HepG2 (cell line): ENCODE data around the gene PTPN12. TPM values are rescaled to one million over a fixed set of nuclear protein-coding genes. Genes with fewer than 3 reads are reported as not detected.
A peak's percentile ranks its signal among the peaks of the same experiment; 100 is the strongest.

Experiments used
- ATF5 ChIP-seq: sonication (generic); formaldehyde crosslinking; IDR thresholded peaks from 2 replicates; pipeline ENCODE4 v1.4.0; 2020; ENCODE audit warnings: mild to moderate bottlenecking, low read depth, missing genetic modification reagents
- FOXP4 ChIP-seq: sonication (generic); formaldehyde crosslinking; IDR thresholded peaks from 2 replicates; pipeline ENCODE4 v1.4.0; 2020; ENCODE audit warnings: missing genetic modification reagents
- GATA4 ChIP-seq: sonication (generic); IDR thresholded peaks from 2 replicates; pipeline ENCODE4 v1.6.1; 2016; ENCODE audit warnings: antibody characterized with exemption, low read depth, borderline replicate concordance
- GATAD2A ChIP-seq: IDR thresholded peaks from 2 replicates; pipeline ENCODE4 v1.6.1; 2016
- IKZF4 ChIP-seq: sonication (generic); formaldehyde crosslinking; IDR thresholded peaks from 2 replicates; pipeline ENCODE4 v1.5.1; 2020; ENCODE audit warnings: borderline replicate concordance, mild to moderate bottlenecking, low read depth, missing genetic modification reagents; ENCODE audit errors: not compliant biosample characterization
- KDM2A ChIP-seq: sonication (generic); formaldehyde crosslinking; IDR thresholded peaks from 2 replicates; pipeline ENCODE4 v1.4.0; 2020; ENCODE audit warnings: low read depth, missing genetic modification reagents, borderline replicate concordance
- LCORL ChIP-seq, 2 experiments: fragments of 450-650 bp in 1 of 2; sonication (generic) in 1 of 2; formaldehyde crosslinking in 1 of 2; IDR thresholded peaks; 2 replicates each; pipeline versions ENCODE4 v1.5.0 to v1.6.1; 2017 to 2020; ENCODE audit warnings: antibody characterized with exemption in 1 of 2, missing genetic modification reagents in 1 of 2
- PATZ1 ChIP-seq: sonication (generic); formaldehyde crosslinking; IDR thresholded peaks from 2 replicates; pipeline ENCODE4 v1.4.0; 2020; ENCODE audit warnings: missing genetic modification reagents
- POLR2A ChIP-seq, 2 experiments: IDR thresholded peaks; 2 replicates each; pipeline ENCODE4 v1.6.1; 2011; ENCODE audit warnings: low read depth in 2 of 2, low read length in 2 of 2, mild to moderate bottlenecking in 1 of 2, moderate library complexity in 1 of 2; ENCODE audit not compliant: insufficient read depth in 1 of 2
- SIX4 ChIP-seq: sonication (generic); formaldehyde crosslinking; IDR thresholded peaks from 2 replicates; pipeline ENCODE4 v1.4.0; 2020; ENCODE audit warnings: missing genetic modification reagents
- SOX6 ChIP-seq, 2 experiments: fragments of 450-650 bp in 1 of 2; sonication (generic) in 1 of 2; formaldehyde crosslinking in 1 of 2; IDR thresholded peaks; 2 replicates each; pipeline versions ENCODE4 v1.4.0 to v1.6.1; 2017 to 2020; ENCODE audit warnings: antibody characterized with exemption in 1 of 2, mild to moderate bottlenecking in 1 of 2, missing genetic modification reagents in 1 of 2
- SP4 ChIP-seq: sonication (generic); formaldehyde crosslinking; IDR thresholded peaks from 2 replicates; pipeline ENCODE4 v1.8.1; 2023; ENCODE audit warnings: mild to moderate bottlenecking, missing genetic modification reagents
- SYNCRIP ChIP-seq: fragments of 200-400 bp; formaldehyde crosslinking; IDR thresholded peaks from 2 replicates; pipeline ENCODE4 v1.6.1; 2018; ENCODE audit warnings: mild to moderate bottlenecking, low read depth, low read length; ENCODE audit not compliant: insufficient read depth
- ZFY ChIP-seq: sonication (generic); formaldehyde crosslinking; IDR thresholded peaks from 2 replicates; pipeline ENCODE4 v1.4.0; 2020; ENCODE audit warnings: missing genetic modification reagents
- ZNF451 ChIP-seq: sonication (generic); formaldehyde crosslinking; IDR thresholded peaks from 2 replicates; pipeline ENCODE4 v1.5.0; 2020; ENCODE audit warnings: mild to moderate bottlenecking, missing genetic modification reagents
- ZNF564 ChIP-seq: sonication (generic); formaldehyde crosslinking; IDR thresholded peaks from 2 replicates; pipeline ENCODE4 v1.8.1; 2023; ENCODE audit warnings: mild to moderate bottlenecking, missing genetic modification reagents
- ZNF678 ChIP-seq: sonication (generic); formaldehyde crosslinking; IDR thresholded peaks from 2 replicates; pipeline ENCODE4 v1.4.0; 2020; ENCODE audit warnings: mild to moderate bottlenecking, missing genetic modification reagents
- ZNF772 ChIP-seq: sonication (generic); formaldehyde crosslinking; IDR thresholded peaks from 2 replicates; pipeline ENCODE4 v1.5.0; 2020; ENCODE audit warnings: mild to moderate bottlenecking, missing genetic modification reagents
- polyA plus RNA-seq, 8 experiments: library from polyadenylated mRNA; depleted of rRNA in 3 of 8; stranded (reverse) in 7 of 8; unstranded in 1 of 8; fragments of >200 nt; fragmentation: Illumina TruSeq in 4 of 8; extraction: Trizol in 4 of 8; gene quantifications; 2 replicates each; pipeline versions ENCODE4 v1.2.1 to v1.2.3, GENCODE V29; 2011 to 2016; ENCODE audit warnings: low read depth in 4 of 8, missing spikeins in 1 of 8, mixed read lengths in 1 of 8; ENCODE audit not compliant: insufficient read depth in 1 of 8
- total RNA-seq, 5 experiments: library from RNA; depleted of rRNA; stranded (reverse); fragments of >200 nt; fragmentation: Illumina TruSeq; extraction: Trizol; gene quantifications; 2 replicates each; pipeline ENCODE4 v1.2.3, GENCODE V29; 2016; ENCODE audit warnings: low read depth in 1 of 5
- TF ChIP-seq, protein P1 (sequence below): IDR thresholded peaks from 2 replicates; pipeline ENCODE4 v1.6.1; 2012; ENCODE audit warnings: low read length, improper control_type of control experiment
- TF ChIP-seq, protein P2 (sequence below): sonication (generic); formaldehyde crosslinking; IDR thresholded peaks from 2 replicates; pipeline ENCODE4 v1.8.0; 2022; ENCODE audit warnings: mild to moderate bottlenecking, missing genetic modification reagents; ENCODE audit not compliant: insufficient replicate concordance

PTPN12 gene
- total and polyA plus RNA-seq, 2 of the 13 experiments (the other 11 are each of a cell fraction or from before 2014, with no cell fraction given), result 22.9 to 56.8 TPM

GRCh38 chr7:77537778-77538280 is 734 bp downstream of the PTPN12 start (continued):
- TF ChIP-seq, protein P1, sequence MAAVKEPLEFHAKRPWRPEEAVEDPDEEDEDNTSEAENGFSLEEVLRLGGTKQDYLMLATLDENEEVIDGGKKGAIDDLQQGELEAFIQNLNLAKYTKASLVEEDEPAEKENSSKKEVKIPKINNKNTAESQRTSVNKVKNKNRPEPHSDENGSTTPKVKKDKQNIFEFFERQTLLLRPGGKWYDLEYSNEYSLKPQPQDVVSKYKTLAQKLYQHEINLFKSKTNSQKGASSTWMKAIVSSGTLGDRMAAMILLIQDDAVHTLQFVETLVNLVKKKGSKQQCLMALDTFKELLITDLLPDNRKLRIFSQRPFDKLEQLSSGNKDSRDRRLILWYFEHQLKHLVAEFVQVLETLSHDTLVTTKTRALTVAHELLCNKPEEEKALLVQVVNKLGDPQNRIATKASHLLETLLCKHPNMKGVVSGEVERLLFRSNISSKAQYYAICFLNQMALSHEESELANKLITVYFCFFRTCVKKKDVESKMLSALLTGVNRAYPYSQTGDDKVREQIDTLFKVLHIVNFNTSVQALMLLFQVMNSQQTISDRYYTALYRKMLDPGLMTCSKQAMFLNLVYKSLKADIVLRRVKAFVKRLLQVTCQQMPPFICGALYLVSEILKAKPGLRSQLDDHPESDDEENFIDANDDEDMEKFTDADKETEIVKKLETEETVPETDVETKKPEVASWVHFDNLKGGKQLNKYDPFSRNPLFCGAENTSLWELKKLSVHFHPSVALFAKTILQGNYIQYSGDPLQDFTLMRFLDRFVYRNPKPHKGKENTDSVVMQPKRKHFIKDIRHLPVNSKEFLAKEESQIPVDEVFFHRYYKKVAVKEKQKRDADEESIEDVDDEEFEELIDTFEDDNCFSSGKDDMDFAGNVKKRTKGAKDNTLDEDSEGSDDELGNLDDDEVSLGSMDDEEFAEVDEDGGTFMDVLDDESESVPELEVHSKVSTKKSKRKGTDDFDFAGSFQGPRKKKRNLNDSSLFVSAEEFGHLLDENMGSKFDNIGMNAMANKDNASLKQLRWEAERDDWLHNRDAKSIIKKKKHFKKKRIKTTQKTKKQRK, result no peak
- TF ChIP-seq SOX6 (IDR thresholded peaks at IDR 0.05) (no peak), SOX6 (CRISPR knock-in tag; IDR thresholded peaks at IDR 0.05) (no peak), ZNF678 (CRISPR knock-in tag) (0 out of 2 replicates have a peak, but pooled peaks have one; percentile 36), SP4 (CRISPR knock-in tag) (no peak), ZNF564 (CRISPR knock-in tag) (0 out of 2 replicates have a peak, but pooled peaks have one; percentile 64), LCORL (IDR thresholded peaks at IDR 0.05) (no peak), LCORL (CRISPR knock-in tag; IDR thresholded peaks at IDR 0.05) (0 out of 2 replicates have a peak, but pooled peaks have one; percentile 36), KDM2A (CRISPR knock-in tag) (0 out of 2 replicates have a peak, but pooled peaks have one; percentile 29), GATAD2A (CRISPR knock-in tag) (no peak), ATF5 (CRISPR knock-in tag) (no peak), ZNF772 (CRISPR knock-in tag) (0 out of 2 replicates have a peak, but pooled peaks have one; percentile 23), POLR2A (IDR thresholded peaks at IDR 0.05; ENCODE audit: insufficient read depth in 1 of 2, low read depth in 2 of 2, low read length in 2 of 2) (peak in 1 of 2 experiments; percentile 4; a peak in 2 of 4 replicates), FOXP4 (CRISPR knock-in tag) (no peak), ZFY (CRISPR knock-in tag) (peak; percentile 69), SIX4 (CRISPR knock-in tag) (no peak), PATZ1 (CRISPR knock-in tag) (peak; percentile 70), SYNCRIP (no peak), IKZF4 (CRISPR knock-in tag) (no peak), GATA4 (no peak), ZNF451 (CRISPR knock-in tag) (no peak)
- TF ChIP-seq, protein P2, sequence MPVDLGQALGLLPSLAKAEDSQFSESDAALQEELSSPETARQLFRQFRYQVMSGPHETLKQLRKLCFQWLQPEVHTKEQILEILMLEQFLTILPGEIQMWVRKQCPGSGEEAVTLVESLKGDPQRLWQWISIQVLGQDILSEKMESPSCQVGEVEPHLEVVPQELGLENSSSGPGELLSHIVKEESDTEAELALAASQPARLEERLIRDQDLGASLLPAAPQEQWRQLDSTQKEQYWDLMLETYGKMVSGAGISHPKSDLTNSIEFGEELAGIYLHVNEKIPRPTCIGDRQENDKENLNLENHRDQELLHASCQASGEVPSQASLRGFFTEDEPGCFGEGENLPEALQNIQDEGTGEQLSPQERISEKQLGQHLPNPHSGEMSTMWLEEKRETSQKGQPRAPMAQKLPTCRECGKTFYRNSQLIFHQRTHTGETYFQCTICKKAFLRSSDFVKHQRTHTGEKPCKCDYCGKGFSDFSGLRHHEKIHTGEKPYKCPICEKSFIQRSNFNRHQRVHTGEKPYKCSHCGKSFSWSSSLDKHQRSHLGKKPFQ (CRISPR knock-in tag), result peak; percentile 61
